ENCODE measurements around the gene TLE6. TPM values are rescaled to one million over a fixed set of nuclear protein-coding genes. Genes with fewer than 3 reads are reported as not detected.
"Not testable (repeated sequence)": the region's sequence is repeated elsewhere in the genome, so short reads cannot be mapped to it uniquely, and the experiment has no call there.

TLE6 gene
- 3.9 and 4.7 TPM in 2 replicates for total RNA-seq (2014; rRNA removed; shearing (Covaris generic))
- polyA plus RNA-seq (2014; cell fraction: nucleus; rRNA removed): 5.2 and 15.9 TPM in 2 replicates

GRCh38 chr19:2977001-2977745 lies at the start of gene TLE6:
Gene TLE6, plus strand, starts transcription at chr19:2977564. Its CDS starts 670 bp downstream, at chr19:2978234.
- DNase-seq (ENCODE audit: extremely low read depth, low read depth): peak; percentile 90

GRCh38 chr19:2933490-2933910 lies 43.9 kb upstream of the TLE6 start:
- no peak for DNase-seq (ENCODE audit: extremely low read depth, low read depth)

GRCh38 chr19:2935863-2936262 lies 41.5 kb upstream of the TLE6 start:
- not testable (repeated sequence) for DNase-seq (ENCODE audit: extremely low read depth, low read depth)

DNA sequence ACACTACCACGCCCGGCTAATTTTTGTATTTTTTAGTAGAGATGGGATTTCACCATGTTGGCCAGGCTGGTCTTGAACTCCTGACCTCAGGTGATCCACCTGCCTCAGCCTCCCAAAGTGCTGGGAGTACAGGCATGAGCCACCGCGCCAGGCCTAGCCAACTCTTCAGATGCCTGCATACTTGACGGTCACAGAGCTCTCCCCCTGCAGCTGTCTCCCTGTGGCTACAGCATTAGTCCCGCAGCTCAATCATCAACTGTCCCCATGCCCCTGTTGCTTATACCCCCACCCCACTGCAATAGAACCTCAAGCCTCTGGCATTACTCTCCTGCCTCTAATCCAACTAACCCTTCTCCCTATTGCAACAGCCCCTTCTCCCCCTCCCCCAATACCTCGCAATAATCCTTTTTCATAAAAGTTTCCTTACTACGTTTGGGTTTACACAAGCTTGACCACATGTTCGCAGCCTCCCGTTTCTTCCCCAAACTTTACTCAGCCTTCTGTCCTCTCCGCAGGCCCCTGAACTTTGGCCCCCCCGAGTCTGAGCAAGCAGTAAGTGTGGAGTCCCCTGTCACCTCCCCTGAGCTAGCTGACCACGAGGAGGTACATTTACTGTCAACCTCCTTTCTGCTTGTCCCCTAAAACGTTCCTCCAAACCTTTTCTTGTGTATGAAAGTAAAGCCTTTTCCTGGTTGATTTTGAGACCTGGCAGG lies 34.3 kb upstream of the TLE6 start:
- DNase-seq (ENCODE audit: extremely low read depth, low read depth): no peak

DNA sequence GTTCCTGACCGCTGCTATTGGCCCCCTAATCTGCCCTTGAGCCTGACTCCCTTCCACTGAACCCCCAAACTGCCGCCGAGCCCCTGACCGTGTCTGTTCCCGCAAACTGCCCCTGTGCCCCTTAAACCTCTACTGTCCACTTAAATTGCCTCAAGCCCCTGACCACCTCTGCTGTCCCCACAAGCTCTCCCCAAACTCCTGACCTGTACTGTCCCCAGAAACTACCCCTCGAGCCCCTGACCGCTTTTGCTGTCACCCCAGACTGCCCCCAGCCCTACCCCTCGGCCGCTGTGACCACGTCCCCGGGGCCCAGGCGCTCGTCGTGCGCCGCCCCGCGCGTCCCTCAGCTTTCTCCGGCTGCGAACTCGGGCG lies 33.0 kb upstream of the TLE6 start:
- no peak for DNase-seq (ENCODE audit: extremely low read depth, low read depth)

- DNase-seq (ENCODE audit: extremely low read depth, low read depth): peak; percentile 98
Observed at GRCh38 chr19:2944775-2945574, 32.4 kb upstream of the TLE6 start, which contains the start of gene ZNF77. Gene ZNF77, minus strand, starts transcription at chr19:2944971. Its CDS starts 131 bp downstream, at chr19:2944840.

- DNase-seq (ENCODE audit: extremely low read depth, low read depth): no peak
Observed at GRCh38 chr19:2945575-2946184, 31.7 kb upstream of the TLE6 start.

- no peak for DNase-seq (ENCODE audit: extremely low read depth, low read depth)
Observed at GRCh38 chr19:2949939-2950285, 27.5 kb upstream of the TLE6 start.

- DNase-seq (ENCODE audit: extremely low read depth, low read depth): peak; percentile 98
Observed at GRCh38 chr19:2950286-2951124, 26.9 kb upstream of the TLE6 start.

DNA sequence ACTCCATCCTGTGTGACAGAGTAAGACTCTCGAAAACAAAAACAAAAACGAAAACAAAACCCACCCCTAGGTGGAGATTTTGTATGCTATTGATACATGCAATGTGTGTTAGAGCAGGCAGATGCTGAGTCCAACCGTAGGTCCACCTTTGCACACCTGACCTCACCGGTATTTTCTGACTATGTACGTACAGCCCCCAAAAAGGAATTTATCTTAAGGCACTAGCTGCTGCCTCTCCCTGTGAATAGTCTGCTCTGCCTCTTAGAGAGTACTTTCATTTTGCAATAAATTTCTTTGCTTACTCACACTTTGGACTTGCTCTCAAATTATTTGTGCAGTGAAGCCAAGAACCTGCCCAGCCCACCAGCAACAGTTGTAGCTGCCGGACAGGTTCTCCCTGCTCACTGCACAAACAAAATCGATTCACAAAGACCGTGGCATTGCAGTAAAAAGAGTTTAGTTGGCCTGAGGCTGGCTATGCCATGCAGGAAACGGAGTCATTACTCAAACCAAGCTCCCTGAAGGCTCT lies 24.3 kb upstream of the TLE6 start:
- DNase-seq (ENCODE audit: extremely low read depth, low read depth): no peak

DNA sequence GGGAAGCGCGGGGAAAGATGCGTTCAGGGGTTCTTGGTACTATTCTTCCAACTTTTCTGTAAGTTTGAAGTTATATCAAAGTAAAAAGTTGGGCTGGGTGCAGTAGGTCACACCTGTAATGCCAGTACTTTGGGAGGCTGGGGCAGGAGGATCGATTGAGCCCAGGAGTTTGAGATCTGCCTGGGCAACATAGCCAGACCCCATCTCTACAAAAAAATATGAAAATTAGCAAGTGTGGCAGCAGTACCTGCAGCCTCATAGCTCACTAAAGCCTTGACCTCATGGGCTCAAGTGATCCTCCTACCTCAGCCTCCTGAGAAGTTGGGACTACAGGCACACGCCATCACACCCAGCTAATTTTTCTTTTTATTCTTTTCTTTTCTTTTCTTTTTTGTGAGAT lies 20.2 kb upstream of the TLE6 start:
- no peak for DNase-seq (ENCODE audit: extremely low read depth, low read depth)

- no peak for DNase-seq (ENCODE audit: extremely low read depth, low read depth)
Observed at GRCh38 chr19:2960120-2960519, 17.2 kb upstream of the TLE6 start.

GRCh38 chr19:2962018-2962670 lies 15.2 kb upstream of the TLE6 start:
- peak; percentile 54 for DNase-seq (ENCODE audit: extremely low read depth, low read depth)

GRCh38 chr19:2963122-2963521 lies 14.2 kb upstream of the TLE6 start:
- DNase-seq (ENCODE audit: extremely low read depth, low read depth): no peak

DNA sequence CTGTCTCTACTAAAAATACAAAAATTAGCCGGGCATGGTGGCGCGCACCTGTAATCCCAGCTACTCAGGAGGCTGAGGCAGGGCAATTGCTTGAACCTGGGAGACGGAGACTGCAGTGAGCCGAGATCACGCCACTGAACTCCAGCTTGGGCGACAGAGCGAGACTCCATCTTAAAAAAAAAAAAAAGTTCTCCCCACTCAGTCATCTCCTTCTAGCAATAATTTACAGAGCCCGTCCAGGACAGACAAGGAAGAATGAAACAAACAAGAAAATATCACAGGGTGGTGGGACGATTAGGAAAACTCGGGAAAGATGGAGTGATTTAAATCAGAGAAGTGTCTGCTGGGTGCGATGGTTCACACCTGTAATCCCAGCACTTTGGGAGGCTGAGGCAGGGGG lies 13.7 kb upstream of the TLE6 start:
- not testable (repeated sequence) for DNase-seq (ENCODE audit: extremely low read depth, low read depth)

GRCh38 chr19:2964874-2965273 lies 12.5 kb upstream of the TLE6 start:
- no peak for DNase-seq (ENCODE audit: extremely low read depth, low read depth)

DNA sequence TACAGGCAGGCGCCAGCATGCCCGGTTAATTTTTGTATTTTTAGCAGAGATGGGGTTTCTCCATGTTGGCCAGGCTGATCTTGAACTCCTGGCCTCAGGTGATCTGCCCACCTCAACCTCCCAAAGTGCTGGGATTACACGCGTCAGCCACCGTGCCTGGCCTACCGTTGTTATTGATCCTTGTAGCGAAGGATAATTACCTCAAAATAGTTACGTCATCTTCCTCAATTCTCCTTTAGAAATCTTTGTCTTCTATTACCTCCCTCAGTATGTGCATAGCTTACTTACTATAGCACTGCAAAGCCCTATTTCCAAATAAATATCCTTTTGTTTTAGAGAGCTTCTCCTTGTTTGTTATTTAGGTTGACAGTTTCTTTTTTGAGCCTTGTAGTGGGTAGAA lies 9.4 kb upstream of the TLE6 start:
- DNase-seq (ENCODE audit: extremely low read depth, low read depth): no peak

DNA sequence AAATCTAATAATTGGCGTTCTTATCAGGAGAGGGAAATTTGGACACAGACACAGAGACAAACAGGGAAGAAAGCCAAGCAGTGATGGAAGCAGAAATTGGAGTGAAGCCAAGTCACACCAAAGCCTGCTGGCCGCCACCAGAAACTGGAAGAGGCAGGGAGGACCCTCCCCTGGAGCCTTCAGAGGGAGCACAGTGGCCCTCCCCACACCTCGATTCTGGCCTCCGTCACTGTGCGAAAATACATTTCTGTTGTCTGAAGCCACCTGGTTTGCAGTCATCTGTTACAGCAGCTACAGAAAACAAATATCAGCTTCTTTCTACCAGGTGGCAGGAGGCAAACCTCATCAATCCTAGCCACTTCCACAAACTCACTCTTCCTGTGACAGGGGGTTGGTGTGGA lies 8.3 kb upstream of the TLE6 start:
- no peak for DNase-seq (ENCODE audit: extremely low read depth, low read depth)

GRCh38 chr19:2970201-2970835 lies 7.0 kb upstream of the TLE6 start:
- DNase-seq (ENCODE audit: extremely low read depth, low read depth): no peak

All from NCI-H460 (cell line).